Fibroblast of pulmonary artery (primary cell): Measurements from ENCODE around the gene MAML2.

ENCODE experiments used
- DNase-seq: peaks from one replicate; pipeline ENCODE4 v3.0.0-alpha.2; 2010; ENCODE audit warnings: low read depth
- H3K4me3 ChIP-seq: replicated peaks from 2 replicates; pipeline ENCODE4 v1.5.1; 2011; ENCODE audit warnings: low read depth, mild to moderate bottlenecking, control low read depth, low read length, moderate library complexity
- TF ChIP-seq, protein P1 (sequence below): IDR thresholded peaks from 2 replicates; pipeline ENCODE4 v1.5.1; 2011; ENCODE audit warnings: mild to moderate bottlenecking, control low read depth, low read length, inconsistent platforms; ENCODE audit errors: missing control alignments

Gene MAML2

GRCh38 chr11:95944623-95945022 is 398.4 kb downstream of the MAML2 start:
- H3K4me3 ChIP-seq: no peak overlapping the region
- DNase-seq: no peak
- TF ChIP-seq, protein P1, sequence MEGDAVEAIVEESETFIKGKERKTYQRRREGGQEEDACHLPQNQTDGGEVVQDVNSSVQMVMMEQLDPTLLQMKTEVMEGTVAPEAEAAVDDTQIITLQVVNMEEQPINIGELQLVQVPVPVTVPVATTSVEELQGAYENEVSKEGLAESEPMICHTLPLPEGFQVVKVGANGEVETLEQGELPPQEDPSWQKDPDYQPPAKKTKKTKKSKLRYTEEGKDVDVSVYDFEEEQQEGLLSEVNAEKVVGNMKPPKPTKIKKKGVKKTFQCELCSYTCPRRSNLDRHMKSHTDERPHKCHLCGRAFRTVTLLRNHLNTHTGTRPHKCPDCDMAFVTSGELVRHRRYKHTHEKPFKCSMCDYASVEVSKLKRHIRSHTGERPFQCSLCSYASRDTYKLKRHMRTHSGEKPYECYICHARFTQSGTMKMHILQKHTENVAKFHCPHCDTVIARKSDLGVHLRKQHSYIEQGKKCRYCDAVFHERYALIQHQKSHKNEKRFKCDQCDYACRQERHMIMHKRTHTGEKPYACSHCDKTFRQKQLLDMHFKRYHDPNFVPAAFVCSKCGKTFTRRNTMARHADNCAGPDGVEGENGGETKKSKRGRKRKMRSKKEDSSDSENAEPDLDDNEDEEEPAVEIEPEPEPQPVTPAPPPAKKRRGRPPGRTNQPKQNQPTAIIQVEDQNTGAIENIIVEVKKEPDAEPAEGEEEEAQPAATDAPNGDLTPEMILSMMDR: no peak

DNA sequence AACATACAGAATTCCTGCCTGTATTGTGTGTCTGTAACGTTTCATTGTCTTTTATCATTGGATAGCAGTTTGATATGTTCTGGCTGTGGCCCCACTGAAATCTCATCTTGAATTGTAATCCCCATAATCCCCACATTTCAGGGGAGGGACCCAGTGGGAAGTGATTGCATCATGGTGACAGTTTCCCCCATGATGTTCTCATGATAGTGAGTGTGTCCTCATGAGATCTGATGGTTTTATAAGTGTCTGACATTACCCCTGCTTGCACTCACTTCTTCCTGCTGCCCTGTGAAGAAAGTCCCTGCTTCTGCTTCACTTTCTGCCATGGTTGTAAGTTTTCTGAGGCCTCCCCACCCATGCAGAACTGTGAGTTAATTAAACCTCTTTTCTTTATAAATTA is 399.4 kb downstream of the MAML2 start:
- no peak for DNase-seq
- TF ChIP-seq, protein P1: no peak
- no peak overlapping the region for H3K4me3 ChIP-seq

GRCh38 chr11:95939091-95939490 is 403.9 kb downstream of the MAML2 start:
- H3K4me3 ChIP-seq: no peak overlapping the region
- TF ChIP-seq, protein P1: no peak
- DNase-seq: no peak

DNA sequence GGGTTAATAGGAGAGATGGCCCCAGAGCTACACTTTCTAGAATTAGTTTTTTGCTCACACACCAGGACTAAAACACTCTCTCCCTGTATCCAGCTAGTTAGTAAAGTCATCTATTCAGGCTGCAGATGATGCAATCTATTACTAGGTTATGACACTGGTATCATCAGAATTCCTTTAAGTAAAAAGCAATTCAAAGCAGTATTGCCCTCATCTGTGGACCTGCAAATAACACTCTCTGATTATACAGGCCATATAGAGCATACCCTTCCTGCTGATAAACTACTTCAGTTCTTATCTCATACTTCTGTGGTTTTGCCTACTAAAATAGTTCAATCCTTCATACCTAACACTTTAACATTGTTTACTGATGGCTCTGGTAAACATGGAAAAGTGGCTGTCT is 405.6 kb downstream of the MAML2 start:
- TF ChIP-seq, protein P1: no peak
- DNase-seq: no peak

GRCh38 chr11:95933594-95933993 is 409.4 kb downstream of the MAML2 start:
- TF ChIP-seq, protein P1: no peak
- H3K4me3 ChIP-seq: no peak overlapping the region
- DNase-seq: no peak

More for the DNA sequence above, 405.6 kb downstream of the MAML2 start:
- H3K4me3 ChIP-seq: no peak overlapping the region

DNA sequence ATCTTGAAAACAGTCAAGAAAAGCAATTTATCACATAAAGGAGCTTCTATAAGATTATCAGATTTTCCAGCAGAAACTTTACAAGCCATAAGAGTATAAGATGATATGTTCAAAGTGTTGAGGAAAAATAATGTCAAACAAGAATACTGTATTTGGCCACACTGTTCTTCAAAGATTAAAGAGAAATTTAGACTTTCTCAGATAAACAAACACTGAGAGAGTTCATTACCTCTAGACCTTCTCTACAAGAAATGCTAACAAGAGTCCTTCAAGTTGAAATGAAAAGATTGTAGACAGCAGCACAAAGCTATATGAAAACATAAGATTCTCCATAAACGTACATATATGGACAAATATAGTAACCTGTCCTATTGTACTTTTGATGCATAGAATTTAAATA is 411.1 kb downstream of the MAML2 start:
- TF ChIP-seq, protein P1: no peak
- no peak overlapping the region for H3K4me3 ChIP-seq
- no peak for DNase-seq

DNA sequence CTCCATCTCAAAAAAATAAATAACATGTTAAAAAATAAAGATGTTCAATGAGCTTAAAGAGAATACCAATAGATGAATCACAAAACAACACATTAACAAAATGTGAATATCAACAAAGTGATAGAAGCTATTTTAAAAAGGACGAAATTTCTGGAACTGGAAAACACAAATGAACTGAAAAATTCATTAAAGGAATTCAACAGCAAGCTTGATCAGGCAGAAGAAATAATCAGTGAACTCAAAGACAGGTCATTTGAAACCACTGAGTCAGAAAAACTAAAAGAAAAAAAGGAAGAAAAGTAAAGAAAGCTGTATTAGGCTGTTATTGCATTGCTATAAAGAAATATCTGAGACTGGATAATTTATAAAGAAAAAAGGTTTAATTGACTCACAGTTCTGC is 412.0 kb downstream of the MAML2 start:
- no peak overlapping the region for H3K4me3 ChIP-seq
- TF ChIP-seq, protein P1: no peak
- DNase-seq: no peak
